ENCODE data around the gene GPR84.

GPR84 gene

DNA sequence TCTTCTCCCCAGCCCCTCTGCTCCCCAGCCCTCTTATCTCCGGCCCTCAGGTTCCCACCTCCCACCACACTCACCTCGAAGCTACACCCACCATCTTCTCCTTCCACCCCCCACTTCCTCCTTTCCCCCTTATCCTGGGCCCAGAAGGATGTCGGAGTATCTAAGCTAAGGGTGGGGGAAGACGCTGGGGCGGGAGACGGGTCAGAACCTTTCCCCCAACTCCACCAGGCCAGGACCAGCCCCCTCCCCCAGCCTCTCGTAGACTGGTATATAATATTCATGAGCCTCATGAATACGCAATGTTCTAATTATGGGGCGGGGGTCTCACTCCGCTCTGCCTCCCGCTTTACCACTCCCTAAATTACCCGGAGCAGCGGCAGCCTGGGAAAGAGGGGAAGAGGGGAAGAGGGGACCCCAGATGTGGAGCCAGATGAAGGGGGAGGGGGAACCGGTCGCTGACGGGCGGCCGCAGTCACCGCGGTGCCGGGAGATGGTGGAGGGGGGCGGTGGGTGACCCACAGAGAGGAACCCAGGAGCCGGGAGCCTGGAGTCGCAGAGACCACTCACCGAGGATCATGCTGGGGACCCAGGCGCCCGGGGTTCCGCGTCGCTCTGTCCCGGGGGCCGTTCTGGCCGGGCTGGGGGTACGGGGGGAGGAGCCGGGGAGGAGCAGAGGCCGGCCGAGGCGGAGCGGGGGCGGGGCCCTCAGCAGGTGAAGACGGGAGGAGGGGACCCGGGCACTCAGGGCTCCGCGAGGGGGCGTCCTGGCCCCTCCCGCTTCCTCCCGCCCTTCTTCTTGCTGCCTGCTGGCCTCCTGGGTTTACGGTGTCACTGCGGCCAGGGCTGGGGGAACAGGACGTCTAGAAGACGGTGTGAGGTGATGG is 26.6 kb upstream of the GPR84 start:
- DNase-seq (ENCODE audit: low read depth): no peak

- no peak for DNase-seq (ENCODE audit: low read depth)
These were observed 25.9 kb upstream of the GPR84 start for GRCh38 chr12:54390176-54390667.

- DNase-seq (ENCODE audit: low read depth): no peak
These were observed 25.4 kb upstream of the GPR84 start for GRCh38 chr12:54389607-54390175.

- DNase-seq (ENCODE audit: low read depth): no peak
These were observed 24.8 kb upstream of the GPR84 start for GRCh38 chr12:54389134-54389508.

DNA sequence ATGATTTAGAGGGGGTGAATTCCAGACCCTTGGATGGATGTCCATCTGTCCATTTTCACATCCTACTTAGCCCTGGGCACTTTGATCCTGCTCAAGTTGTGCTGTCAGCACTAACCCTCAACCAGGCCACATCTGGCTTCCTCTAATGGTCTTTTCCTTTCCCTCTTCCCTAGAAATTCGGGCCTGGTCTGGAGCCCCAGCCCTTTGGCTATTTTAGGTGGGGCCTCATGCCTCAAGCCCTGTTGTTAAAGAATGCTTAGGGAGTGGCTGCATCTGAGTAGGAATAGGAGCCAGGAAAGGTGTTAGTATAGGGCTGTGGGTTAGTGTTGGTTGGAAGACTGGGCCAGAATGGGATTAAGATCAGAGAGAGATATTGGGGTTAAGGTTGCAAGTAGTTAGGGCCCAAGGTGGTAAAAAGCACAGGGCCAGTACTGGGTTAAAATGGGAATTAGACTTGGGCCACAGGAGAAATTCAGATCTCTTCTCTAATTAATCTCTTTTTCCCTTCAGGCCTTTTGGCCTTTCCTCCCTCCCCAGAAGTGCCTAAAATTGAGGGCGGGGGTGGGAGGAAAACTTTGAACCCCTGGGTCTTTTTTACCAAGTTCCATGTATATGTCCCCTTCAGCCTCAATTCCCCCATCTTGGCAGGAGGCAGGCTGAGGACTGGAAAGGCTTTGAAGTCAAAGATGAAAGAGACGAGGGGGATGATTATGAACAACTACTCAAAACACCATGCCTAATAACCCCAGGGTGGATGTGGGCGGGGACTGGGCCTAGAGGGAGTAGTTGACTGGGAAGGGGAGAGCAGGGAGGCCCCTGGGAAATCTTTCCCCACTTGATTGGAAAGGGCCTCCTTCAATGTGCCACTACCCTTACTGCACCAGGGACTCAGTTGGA is 24.2 kb upstream of the GPR84 start:
- DNase-seq (ENCODE audit: low read depth): no peak

GRCh38 chr12:54387114-54387467 is 22.8 kb upstream of the GPR84 start:
- DNase-seq (ENCODE audit: low read depth): no peak

DNA sequence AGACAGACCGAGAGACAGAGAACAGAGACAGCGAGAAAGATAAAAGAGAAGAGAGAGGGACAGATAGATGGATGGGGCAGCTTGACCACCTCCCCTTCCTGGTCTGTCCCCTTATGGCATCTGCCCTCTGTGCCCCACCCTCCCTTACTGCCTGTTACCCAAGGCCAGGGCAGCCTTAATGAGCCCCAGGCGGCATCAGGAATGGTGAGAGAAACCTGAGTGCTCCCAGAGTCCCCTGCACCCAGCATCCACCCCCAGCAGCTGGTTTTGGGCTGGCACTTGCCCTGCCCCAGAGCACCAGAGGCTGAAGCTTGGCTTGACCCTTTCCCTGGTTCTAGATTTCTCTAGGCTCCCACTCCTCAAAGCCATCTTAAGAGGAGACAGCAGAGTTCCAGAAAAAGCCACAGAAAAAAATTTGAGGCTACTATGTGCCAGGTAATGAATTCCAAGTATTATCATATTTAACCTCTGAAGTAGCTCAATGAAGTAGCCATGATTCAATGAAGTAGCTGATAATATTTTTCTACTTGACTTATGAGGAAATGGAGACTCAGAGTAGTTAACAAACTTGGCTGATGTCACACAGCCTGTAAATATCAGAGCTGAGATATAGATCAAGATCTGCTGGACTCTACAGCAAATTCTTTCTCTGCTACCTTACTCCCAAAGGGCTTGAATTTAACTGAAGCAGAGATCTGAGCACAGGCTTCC is 22.3 kb upstream of the GPR84 start:
- DNase-seq (ENCODE audit: low read depth): no peak

DNA sequence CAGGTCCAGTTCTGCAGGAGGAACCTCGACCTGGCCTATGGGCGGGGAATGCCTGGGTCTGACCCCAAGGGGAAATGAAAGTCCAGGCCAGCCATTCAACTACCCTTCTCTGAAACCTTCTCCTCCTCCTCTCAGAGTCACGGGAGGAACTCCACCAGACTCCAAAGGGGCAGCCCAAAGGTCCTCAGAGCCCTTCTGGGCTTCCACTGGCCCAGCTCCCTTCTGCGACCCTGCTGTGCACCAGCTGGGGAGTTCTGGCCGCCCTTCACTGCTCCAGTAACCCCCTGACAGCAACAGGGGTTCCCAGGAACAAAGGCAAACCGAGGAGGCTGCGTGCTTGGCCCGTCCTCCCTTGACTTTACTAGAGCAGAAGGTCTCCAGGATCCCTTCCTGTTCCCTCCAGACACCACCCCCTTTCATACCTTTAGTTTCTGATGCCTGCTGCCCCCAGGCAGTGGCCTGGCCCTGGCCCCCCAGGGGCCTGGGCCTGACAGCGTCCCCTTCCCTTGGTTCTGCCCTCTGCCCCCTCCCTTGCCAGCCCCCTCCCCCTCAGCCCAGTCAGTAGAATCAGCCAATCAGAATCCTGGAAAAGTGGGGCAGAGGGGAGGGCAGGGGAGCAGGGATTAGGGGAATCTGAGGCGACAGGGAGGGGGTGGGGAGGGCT is 21.1 kb upstream of the GPR84 start:
- DNase-seq (ENCODE audit: low read depth): no peak

DNA sequence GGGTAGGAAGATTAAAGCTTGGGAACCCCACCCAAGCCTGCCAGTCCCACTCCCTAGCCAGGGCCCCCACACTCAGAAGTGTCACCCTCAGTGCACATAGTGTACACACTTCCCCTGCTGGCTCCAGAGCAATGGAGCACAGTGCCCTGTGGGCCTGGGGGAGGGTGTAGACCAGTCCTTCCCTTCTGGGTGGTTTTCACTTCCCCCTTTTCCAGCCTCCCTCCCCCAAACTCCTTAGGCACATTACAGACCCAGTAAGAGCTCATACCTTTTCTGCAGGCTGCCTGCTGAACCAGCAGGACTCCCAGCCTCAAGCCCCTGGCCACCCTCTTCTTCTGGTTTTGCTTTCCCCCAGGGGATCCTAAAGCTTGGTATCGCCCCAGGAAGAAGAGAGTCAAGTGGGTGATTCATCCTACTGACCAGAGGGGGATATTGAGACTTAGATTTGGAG is 20.3 kb upstream of the GPR84 start, which contains the start of gene ZNF385A:
ZNF385A (minus strand) TSS at position 143 of the 451 bp plus-strand sequence. CDS start 219 bp downstream, outside the sequence.
- peak; percentile 20 for DNase-seq (ENCODE audit: low read depth)

DNA sequence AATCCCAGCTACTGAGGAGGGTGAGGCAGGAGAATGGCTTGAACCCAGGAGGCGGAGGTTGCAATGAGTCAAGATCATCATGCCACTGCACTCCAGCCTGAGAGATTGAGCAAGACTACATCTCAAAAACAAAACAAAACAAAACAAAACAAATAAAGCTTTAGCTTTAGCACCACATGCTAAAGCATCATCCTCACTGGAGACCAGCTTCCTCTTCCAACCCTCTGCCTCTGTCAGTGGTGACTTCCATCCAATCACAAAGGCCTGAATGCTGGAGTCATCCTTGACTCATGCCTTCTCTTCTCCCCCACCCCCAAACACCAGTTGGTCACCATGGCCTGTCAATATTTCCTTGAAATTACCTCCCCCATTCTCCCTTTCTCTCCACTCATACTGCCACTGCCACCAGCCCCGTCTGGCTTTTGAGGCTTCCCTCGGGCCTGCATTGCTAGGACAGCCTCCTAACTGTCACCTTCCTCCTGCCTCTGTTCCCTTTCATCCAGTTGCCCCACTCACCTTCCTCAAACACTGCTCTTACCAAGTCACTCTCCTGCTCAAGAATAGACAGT is 18.8 kb upstream of the GPR84 start:
- DNase-seq (ENCODE audit: low read depth): peak; percentile 98

DNA sequence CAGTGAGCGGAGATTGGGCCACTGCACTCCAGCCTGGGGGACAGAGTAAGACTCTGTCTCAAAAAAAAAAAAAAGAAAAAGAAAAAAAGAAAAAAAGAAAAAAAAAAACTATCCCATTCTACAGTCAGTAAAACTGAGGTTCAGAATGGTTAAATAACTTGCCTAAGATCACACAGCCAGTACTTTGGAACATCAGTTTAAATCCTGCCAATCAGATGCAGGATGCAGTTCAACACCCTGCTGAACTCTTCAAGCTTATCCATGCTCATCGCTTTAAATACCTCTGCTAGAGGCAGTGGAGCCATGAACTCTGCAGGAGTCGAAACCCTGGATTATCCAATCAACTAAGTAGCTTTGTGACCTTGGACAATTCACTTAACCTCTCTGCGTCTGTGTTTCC is 16.9 kb upstream of the GPR84 start:
- DNase-seq (ENCODE audit: low read depth): no peak

- DNase-seq (ENCODE audit: low read depth): peak; percentile 93
These were observed 15.3 kb upstream of the GPR84 start for GRCh38 chr12:54379398-54380201.

DNA sequence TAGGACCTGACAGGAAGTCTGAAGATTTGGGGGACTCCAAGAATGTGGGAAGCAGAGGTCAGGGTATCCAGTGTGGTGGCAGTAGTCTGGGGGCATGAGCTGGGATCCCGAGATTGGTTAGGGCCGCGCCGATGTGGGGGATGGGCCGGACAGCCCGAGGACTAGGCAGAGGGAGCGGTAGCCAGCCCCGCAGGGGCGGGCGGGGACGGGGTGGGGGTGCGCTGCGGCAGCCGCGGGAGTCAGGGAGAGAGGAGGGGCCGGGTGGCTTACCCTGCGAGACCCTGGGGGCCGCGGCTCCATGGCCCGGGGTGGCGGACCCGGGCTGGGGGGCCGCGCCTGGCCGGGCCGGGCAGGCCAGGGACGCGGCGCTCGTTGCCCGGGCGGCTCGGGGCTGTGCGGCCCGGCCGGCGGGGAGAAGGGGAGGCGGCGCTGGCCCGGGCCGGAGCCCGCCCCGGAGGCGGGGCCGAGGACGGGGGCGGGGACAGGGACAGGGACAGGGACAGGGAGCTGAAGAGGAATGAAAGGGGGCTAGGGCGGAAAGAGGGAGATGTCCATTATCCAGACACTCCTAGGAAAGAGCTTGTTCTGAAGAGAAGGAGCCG is 14.6 kb upstream of the GPR84 start:
- DNase-seq (ENCODE audit: low read depth): peak; percentile 69

GRCh38 chr12:54377797-54378515 is 13.7 kb upstream of the GPR84 start:
- no peak for DNase-seq (ENCODE audit: low read depth)

DNA sequence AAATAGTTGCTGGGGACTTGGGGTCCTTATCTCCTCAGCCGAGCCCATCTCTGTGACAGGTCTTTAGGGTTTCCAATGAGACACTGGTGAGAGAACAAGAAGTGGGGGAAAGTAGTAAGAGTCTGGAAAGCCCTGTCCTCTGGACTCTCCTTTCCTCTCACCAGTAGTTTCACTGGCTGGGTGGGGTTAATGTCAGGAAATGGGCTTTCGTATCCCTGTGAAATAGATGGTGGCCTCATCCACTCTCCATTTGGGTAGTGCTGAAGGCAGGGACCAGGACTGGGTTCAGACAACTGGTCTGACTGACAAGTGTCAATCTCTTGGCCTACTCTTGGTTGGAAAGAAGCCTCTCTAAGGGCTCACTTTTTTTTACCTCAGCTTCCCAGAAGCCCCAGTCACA is 12.7 kb upstream of the GPR84 start:
- no peak for DNase-seq (ENCODE audit: low read depth)

GRCh38 chr12:54376596-54376995 is 12.3 kb upstream of the GPR84 start:
- DNase-seq (ENCODE audit: low read depth): no peak

GRCh38 chr12:54375259-54375579 is 10.9 kb upstream of the GPR84 start:
- no peak for DNase-seq (ENCODE audit: low read depth)

DNA sequence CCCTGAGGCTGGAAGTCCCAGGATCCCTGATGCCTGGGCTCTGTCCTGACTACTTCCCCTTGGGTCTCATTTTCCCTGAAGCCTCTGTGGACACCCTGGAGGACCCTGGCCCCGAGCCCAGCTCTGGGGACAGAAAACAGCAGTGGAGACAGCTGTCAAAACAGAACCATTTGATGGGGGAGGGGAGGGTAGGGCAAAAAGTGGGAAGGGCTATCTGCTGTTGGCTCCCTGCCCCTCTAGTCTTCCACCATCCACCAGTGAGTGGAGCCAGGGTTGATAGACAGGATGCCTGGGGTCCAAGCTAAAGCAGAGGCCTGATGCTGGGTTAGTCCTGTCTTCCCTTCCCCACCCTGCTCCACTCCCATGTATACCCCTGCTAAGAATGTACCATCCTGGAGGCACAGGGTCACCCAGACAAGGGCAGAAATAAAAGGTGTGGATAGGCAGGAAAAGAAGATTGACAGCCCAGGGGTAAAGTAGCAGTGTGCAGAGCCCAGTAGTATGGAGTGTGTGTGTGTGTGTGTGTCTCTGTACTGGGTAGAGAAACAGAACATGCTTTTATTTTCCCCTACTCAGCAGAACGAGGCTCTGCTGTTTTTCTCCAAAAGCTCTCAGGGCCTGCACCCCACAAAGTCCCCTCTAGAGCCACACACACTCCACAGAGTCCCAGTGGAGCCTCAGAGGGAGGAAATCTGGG is 10.4 kb upstream of the GPR84 start:
- DNase-seq (ENCODE audit: low read depth): no peak

Measured in ELR (cell line).